NCI-H345 treated with DMSO at 0.1 percent for 48 hours (cell line): Measurements from ENCODE around the gene CDC40.
"Not testable (repeated sequence)": the region's sequence is repeated elsewhere in the genome, so short reads cannot be mapped to it uniquely, and the experiment has no call there.

Experiments
- DNase-seq: peaks from one replicate; lab custom pipeline; 2025; ENCODE audit not compliant: unreplicated experiment; lab: John Stamatoyannopoulos, UW

The CDC40 gene

DNA sequence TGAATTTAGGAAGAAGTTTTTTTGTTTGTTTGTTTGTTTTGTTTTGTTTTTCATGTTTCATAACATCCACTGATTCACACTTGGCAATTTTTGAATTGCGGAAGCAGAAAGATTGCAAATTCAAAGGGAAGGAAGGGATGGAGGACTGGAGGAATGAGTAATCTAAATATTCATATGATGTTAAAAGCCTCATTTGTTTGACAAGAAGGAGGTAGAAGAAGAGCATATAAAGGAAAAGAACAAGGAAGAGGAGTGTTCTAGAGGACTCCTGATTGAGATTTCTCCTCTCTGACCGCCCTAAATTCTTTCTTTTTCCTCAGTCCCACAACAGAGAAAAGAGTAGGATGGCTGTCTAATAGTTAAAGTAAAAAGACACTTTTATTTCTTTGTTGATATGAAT, 89.4 kb downstream of the CDC40 start:
- no peak for DNase-seq

DNA sequence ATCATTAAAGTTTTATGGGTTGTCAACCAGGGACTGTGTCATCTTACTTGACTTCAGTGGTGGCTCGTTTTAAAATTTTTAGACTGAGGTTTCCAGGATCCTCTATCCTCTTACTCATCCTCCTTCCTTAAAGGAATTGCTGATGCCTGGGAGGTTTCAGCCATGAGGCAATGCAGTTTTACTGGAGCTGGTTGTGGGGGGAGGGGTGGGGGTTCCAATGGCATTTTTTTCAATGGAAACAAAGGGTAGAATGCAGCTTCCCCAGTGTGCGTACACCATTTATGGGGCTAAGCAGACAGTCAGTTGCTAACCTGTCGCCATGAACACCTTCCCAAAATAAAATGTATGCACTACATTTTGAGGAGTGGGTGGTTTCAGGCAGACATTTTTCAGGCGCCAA, 89.9 kb downstream of the CDC40 start:
- no peak for DNase-seq

DNA sequence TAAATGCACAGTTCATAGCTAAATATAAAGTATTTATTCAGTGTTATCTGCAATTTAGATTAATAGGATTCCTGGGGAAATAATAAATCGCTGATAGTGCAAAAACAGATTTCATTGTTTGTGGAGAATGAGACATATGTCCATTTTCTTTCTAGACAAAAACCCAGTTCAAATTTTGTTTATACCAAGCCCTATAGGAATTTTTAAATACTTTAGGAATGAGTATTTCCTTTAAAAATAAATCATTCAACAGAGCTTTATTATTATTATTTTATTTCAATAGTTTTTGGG, 91.5 kb downstream of the CDC40 start:
- DNase-seq, result no peak

DNA sequence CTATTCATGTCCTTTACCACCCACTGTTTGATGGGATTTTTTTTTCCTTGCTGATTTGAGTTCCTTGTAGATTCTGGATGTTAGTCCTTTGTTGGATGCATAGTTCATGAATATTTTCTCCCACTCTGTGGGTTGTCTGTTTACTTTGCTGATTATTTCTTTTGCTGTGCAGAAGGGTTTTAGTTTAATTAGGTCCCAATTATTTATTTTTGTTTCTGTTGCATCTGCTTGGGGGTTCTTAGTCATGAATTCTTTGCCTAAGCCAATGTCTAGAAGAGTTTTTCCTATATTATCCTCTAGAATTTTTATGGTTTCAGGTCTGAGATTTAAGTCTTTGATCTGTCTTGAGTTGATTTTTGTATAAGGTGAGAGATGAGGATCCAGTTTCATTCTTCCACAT, 92.6 kb downstream of the CDC40 start:
- not testable (repeated sequence) for DNase-seq

DNA sequence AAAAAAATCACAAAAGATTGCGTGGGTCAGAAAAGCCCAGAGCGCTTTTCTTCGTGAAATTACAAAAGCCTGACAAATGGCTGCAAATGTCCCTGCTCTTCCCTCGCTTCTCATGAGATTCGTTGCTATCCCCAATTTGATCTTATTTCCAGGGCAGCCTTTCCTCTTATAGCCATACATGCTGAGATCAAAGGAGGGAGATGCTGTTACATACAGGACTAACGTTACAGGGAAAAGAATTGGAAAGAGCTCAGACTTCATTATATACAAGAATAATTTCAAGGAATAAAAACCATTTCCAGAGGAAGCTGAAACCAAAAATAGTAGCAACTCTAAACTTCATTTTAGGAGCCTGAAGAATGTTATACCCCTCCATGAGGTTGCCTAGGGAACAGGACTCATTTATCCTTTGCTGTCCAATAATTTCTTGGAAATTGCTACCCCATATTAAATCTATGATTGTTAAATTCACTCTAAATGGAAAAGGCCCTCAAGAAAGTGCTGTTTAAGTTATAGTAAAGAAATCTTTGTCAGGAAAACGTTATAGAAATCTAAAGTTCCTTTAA, 97.0 kb downstream of the CDC40 start:
- DNase-seq, result no peak
